Gastrocnemius medialis (tissue), 4 donors: ENCODE measurements around the gene TMEM119. TPM values are rescaled to one million over a fixed set of nuclear protein-coding genes. Genes with fewer than 3 reads are reported as not detected.

Experiments used
- ATAC-seq, 2 donors: fragments of 150-250 bp; one replicate each; pipeline ENCODE4 v1.9.1; 2016
- DNase-seq, 2 donors: peaks; one replicate each; pipeline ENCODE4 v3.0.0-alpha.2; 2019
- H3K27ac ChIP-seq, 4 donors: fragments of 200-600 bp; sonication (generic); 1 replicate in 1 of 4; 2 replicates in 3 of 4; pipeline ENCODE4 v1.5.1; 2016 to 2018; ENCODE audit warnings: mild to moderate bottlenecking in 2 of 4, moderate library complexity in 1 of 4
- H3K27me3 ChIP-seq, 3 donors: fragments of 200-600 bp; sonication (generic) in 2 of 3; 1 replicate in 1 of 3; 2 replicates in 2 of 3; pipeline versions ENCODE4 v1.5.1 to v1.6.0; 2016 to 2019; ENCODE audit warnings: mild to moderate bottlenecking in 1 of 3, moderate library complexity in 1 of 3
- H3K36me3 ChIP-seq, 2 donors: fragments of 200-600 bp; sonication (generic) in 1 of 2; one replicate each; pipeline ENCODE4 v1.5.1; 2017 to 2018
- H3K4me1 ChIP-seq, 2 donors: fragments of 200-600 bp; sonication (generic) in 1 of 2; one replicate each; pipeline ENCODE4 v1.5.1; 2016 to 2017; ENCODE audit warnings: mild to moderate bottlenecking in 2 of 2
- H3K4me3 ChIP-seq, 4 donors: fragments of 200-600 bp; sonication (generic) in 3 of 4; 1 replicate in 1 of 4; 2 replicates in 3 of 4; pipeline ENCODE4 v1.5.1; 2016 to 2019; ENCODE audit warnings: mild to moderate bottlenecking in 2 of 4
- H3K9me3 ChIP-seq, 3 donors: fragments of 200-600 bp; sonication (generic) in 2 of 3; 1 replicate in 1 of 3; 2 replicates in 2 of 3; pipeline ENCODE4 v1.5.1; 2016 to 2019
- POLR2A ChIP-seq, 2 donors: fragments of 450-650 bp; IDR thresholded peaks; one replicate each; pipeline ENCODE4 v1.6.1; 2017; ENCODE audit warnings: antibody characterized with exemption in 2 of 2, mild to moderate bottlenecking in 2 of 2, moderate library complexity in 2 of 2
- in situ Hi-C, 4 donors: fragments of 200-750 bp; cut with MboI; loops; one replicate each; pipeline versions ENCODE4 v1.15.0 to v1.8.0; 2017; ENCODE audit warnings: low sequenced_read_pairs in 4 of 4
- intact Hi-C: fragments of 100-400 bp; cut with DNase I; formaldehyde crosslinking; loops from one replicate; pipeline ENCODE4 v1.15.1; 2023; ENCODE audit warnings: low total_unique reads
- total RNA-seq, 4 donors: library from RNA; depleted of rRNA; stranded (reverse); fragments of >200 nt; gene quantifications; one replicate each; pipeline versions ENCODE4 v1.1.0 to v1.2.3, GENCODE V29; 2016
- TF ChIP-seq, protein P1 (sequence below), 5 experiments: fragments of 450-650 bp in 3 of 5; fragments of 200-600 bp in 2 of 5; sonication (generic) in 2 of 5; IDR thresholded peaks in 4 of 5; conservative IDR thresholded peaks in 1 of 5; 1 replicate in 4 of 5; 2 replicates in 1 of 5; pipeline ENCODE4 v1.5.1; 2016 to 2019; ENCODE audit warnings: antibody characterized with exemption in 5 of 5, mild to moderate bottlenecking in 3 of 5, moderate library complexity in 3 of 5

The TMEM119 gene
- total RNA-seq, 4 donors from 2014 or later: 0.85 TPM; not detected in 3

- H3K4me3 ChIP-seq: no peak overlapping the region
- no peaks in the 10 kb centered on the region for H3K9me3 ChIP-seq
- in situ Hi-C loops (loop anchor here (25.0 kb wide), 2 partner anchors 325 to 450 kb away; partner anchors contain the start of genes ALKBH2 (in 2 of the 4) and UNG (in 2 of the 4)), intact Hi-C loops (no loop called here)
- H3K27me3 ChIP-seq: peaks cover 0 to 11% (median 0%) of the 10 kb centered on the region in 3 donors
- TF ChIP-seq POLR2A (IDR thresholded peaks at IDR 0.05): no peak
- TF ChIP-seq, protein P1, sequence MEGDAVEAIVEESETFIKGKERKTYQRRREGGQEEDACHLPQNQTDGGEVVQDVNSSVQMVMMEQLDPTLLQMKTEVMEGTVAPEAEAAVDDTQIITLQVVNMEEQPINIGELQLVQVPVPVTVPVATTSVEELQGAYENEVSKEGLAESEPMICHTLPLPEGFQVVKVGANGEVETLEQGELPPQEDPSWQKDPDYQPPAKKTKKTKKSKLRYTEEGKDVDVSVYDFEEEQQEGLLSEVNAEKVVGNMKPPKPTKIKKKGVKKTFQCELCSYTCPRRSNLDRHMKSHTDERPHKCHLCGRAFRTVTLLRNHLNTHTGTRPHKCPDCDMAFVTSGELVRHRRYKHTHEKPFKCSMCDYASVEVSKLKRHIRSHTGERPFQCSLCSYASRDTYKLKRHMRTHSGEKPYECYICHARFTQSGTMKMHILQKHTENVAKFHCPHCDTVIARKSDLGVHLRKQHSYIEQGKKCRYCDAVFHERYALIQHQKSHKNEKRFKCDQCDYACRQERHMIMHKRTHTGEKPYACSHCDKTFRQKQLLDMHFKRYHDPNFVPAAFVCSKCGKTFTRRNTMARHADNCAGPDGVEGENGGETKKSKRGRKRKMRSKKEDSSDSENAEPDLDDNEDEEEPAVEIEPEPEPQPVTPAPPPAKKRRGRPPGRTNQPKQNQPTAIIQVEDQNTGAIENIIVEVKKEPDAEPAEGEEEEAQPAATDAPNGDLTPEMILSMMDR (IDR thresholded peaks at IDR 0.05 in 4 of 5, conservative IDR thresholded peaks at IDR 0.05 in 1 of 5): no peak
- DNase-seq: no peak
- H3K36me3 ChIP-seq: no peaks in the 10 kb centered on the region
- no peak overlapping the region for H3K27ac ChIP-seq
- ATAC-seq: no peak
- H3K4me1 ChIP-seq: peaks cover 18 to 26% of the 10 kb centered on the region in 2 donors
Measured at GRCh38 chr12:108637222-108637971, 39.5 kb upstream of the TMEM119 start.

DNA sequence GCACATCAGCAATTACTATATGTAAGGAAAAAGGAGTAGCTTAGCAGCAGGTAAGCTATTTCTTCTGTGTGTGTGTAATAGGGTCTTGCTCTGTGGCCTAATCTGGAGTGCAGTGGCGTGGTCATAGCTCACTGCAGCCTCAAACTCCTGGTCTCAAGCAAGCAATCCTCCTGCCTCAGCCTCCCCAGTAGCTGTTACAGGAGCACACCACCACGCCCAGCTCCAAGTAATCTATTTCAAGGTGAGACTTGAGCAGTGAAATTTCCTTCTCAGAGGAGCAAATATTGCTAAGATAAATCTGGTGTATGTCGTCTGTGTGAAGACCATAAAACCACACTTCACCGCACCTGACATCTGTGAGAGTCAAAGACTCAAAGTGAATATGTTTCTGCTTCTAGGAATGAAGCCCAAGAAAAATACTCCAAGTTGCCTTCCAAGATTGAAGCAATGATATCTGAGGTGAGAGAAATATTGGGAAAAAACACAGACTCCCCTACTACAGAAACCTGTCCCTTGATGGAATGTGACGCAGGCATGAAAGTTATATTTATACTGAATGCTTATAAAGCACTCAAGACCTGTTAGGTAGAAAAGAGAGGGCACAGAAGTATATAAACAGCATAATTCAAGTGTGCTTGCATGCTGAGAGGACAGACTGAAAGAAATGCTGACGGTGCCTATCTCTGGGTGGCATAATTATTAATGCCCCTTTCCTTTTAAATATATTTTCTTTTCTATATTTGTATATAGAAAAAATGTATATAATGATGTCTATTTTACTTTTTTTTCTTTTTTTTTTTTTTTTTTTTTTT lies 38.3 kb upstream of the TMEM119 start:
- H3K9me3 ChIP-seq: no peaks in the 10 kb centered on the region
- no peak overlapping the region for H3K27ac ChIP-seq
- H3K4me3 ChIP-seq: no peak overlapping the region
- peaks cover 12 to 15% of the 10 kb centered on the region in 2 donors for H3K4me1 ChIP-seq
- no peak for ATAC-seq
- in situ Hi-C loops: loop anchor here (25.0 kb wide), 2 partner anchors 326 to 451 kb away; partner anchors contain the start of genes ALKBH2 (in 2 of the 4) and UNG (in 2 of the 4)
- intact Hi-C loops: no loop called here
- no peaks in the 10 kb centered on the region for H3K36me3 ChIP-seq
- TF ChIP-seq POLR2A (IDR thresholded peaks at IDR 0.05): no peak
- TF ChIP-seq, protein P1 (IDR thresholded peaks at IDR 0.05 in 4 of 5, conservative IDR thresholded peaks at IDR 0.05 in 1 of 5): no peak
- peaks cover 0 to 11% (median 0%) of the 10 kb centered on the region in 3 donors for H3K27me3 ChIP-seq
- DNase-seq: no peak

DNA sequence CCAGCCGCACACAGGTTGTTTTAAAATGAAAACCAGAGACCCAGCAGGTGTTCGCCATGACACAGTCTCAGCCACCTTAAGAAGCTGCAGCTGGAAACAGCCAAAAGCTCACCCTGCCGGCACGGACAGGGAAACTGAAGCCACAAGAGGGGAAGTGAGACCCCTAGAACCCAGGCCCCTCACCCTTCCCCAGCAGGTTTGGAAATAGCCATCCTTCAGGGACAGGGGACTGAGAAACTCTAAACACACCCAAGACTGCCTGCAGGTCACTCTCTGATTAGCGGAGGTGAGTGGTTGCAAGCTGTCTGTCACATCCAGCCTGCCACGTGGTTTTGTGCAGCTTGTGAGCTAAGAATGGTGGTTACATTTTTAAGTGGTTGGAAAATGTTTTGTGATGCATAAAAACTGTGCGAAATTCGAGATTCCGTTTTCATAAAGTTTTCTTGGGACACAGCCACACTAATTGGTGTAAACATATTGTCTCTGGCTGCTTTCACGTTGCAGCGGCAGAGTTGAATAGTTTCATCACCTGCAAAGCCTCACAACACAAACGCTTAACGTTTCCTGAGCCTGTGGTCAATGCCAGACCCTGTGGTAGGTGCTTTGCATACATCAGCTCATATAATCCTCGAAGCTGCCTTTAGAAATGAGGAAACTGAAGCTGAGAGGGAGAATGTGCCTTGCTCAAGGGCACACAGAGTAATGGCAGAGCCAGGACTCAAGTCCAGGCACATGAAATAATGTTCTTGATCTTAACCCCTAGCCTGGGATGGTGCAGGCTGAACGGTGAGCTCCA lies 37.5 kb upstream of the TMEM119 start:
- intact Hi-C loops (no loop called here), in situ Hi-C loops (loop anchor here (25.0 kb wide), 2 partner anchors 327 to 452 kb away; partner anchors contain the start of genes ALKBH2 (in 2 of the 4) and UNG (in 2 of the 4))
- no peak for DNase-seq
- Histone ChIP-seq H3K9me3 (no peaks in the 10 kb centered on the region), H3K36me3 (no peaks in the 10 kb centered on the region), H3K4me3 (no peak overlapping the region), H3K27me3 (peaks cover 0 to 11% (median 0%) of the 10 kb centered on the region in 3 donors), H3K4me1 (peaks cover 12 to 15% of the 10 kb centered on the region in 2 donors), H3K27ac (no peak overlapping the region)
- no peak for ATAC-seq
- TF ChIP-seq, protein P1 (IDR thresholded peaks at IDR 0.05 in 4 of 5, conservative IDR thresholded peaks at IDR 0.05 in 1 of 5): no peak
- no peak for TF ChIP-seq POLR2A (IDR thresholded peaks at IDR 0.05)

DNA sequence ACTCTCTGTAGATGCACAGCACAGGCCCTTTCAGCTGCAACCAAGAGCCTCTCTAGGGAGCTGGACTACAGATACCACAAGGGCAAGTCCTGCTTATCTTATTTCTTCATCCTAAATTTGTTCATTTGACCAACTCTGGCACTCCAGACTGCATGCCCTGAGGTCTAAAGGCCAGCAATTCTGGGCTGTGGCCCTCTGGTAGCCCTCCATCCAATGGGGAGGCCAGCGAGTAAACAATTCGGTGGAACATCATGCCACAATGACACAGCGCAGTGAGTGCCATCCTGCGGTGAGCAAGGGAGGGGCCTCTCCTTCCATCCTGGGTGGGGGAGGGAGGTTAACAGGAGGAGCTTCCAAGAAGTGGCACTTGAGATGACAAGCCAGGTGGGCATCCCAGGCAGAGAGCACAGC lies 36.5 kb upstream of the TMEM119 start:
- intact Hi-C loops: no loop called here
- ATAC-seq (peak; percentile 38 to 66), DNase-seq (peak; percentile 35 to 57)
- Histone ChIP-seq H3K9me3 (no peaks in the 10 kb centered on the region), H3K4me1 (peaks cover 12 to 15% of the 10 kb centered on the region in 2 donors), H3K27ac (peak overlapping the region in 3 of 4 donors; percentile 31 to 48 (median 44)), H3K36me3 (no peaks in the 10 kb centered on the region), H3K27me3 (peaks cover 0 to 11% (median 0%) of the 10 kb centered on the region in 3 donors), H3K4me3 (no peak overlapping the region)
- in situ Hi-C loops: loop anchor here (25.0 kb wide), 2 partner anchors 328 to 453 kb away; partner anchors contain the start of genes ALKBH2 (in 2 of the 4) and UNG (in 2 of the 4)
- TF ChIP-seq, protein P1 (IDR thresholded peaks at IDR 0.05 in 4 of 5, conservative IDR thresholded peaks at IDR 0.05 in 1 of 5): no peak
- no peak for TF ChIP-seq POLR2A (IDR thresholded peaks at IDR 0.05)
